K562 (cell line): Measurements from ENCODE around the gene FOXF2. TPM values are rescaled to one million over a fixed set of nuclear protein-coding genes. Genes with fewer than 3 reads are reported as not detected.
A peak's percentile ranks its signal among the peaks of the same experiment; 100 is the strongest.

Source experiments
- C11orf30 ChIP-seq: fragments of 450-650 bp; IDR thresholded peaks from 2 replicates; pipeline ENCODE4 v1.6.1; 2016; ENCODE audit warnings: low read depth, mild to moderate bottlenecking
- CAMTA2 ChIP-seq: fragments of 250-450 bp; sonication (Bioruptor Pico); conservative IDR thresholded peaks from 2 replicates; pipeline ENCODE4 v1.5.1; 2022
- CBX1 ChIP-seq: sonication (generic); IDR thresholded peaks from 2 replicates; pipeline ENCODE4 v1.6.1; 2016; ENCODE audit warnings: antibody characterized with exemption, low read depth, mild to moderate bottlenecking
- CEBPG ChIP-seq, 3 experiments: fragments of 200-800 bp in 1 of 3; sonication (Bioruptor generic) in 1 of 3; sonication (generic) in 1 of 3; formaldehyde crosslinking in 1 of 3; IDR thresholded peaks in 2 of 3; conservative IDR thresholded peaks in 1 of 3; 2 replicates each; pipeline versions ENCODE4 v1.6.1 to v1.8.0; 2016 to 2022; ENCODE audit warnings: missing compliant biosample characterization in 2 of 3, missing genetic modification characterization in 2 of 3, mild to moderate bottlenecking in 1 of 3, missing genetic modification reagents in 1 of 3
- ETS2 ChIP-seq: IDR thresholded peaks from 2 replicates; pipeline ENCODE4 v1.6.1; 2016; ENCODE audit warnings: borderline replicate concordance, missing genetic modification characterization, mild to moderate bottlenecking, moderate library complexity, missing compliant biosample characterization; ENCODE audit not compliant: poor library complexity, severe bottlenecking
- FIP1L1 ChIP-seq: fragments of 200-400 bp; formaldehyde crosslinking; IDR thresholded peaks from 2 replicates; pipeline ENCODE4 v1.6.1; 2018; ENCODE audit warnings: mild to moderate bottlenecking, low read depth, low read length; ENCODE audit not compliant: poor library complexity, severe bottlenecking
- FOXJ2 ChIP-seq: fragments of 200-800 bp; sonication (Bioruptor generic); IDR thresholded peaks from 2 replicates; pipeline ENCODE4 v1.6.1; 2016; ENCODE audit warnings: missing genetic modification characterization, missing compliant biosample characterization
- GTF2A2 ChIP-seq: IDR thresholded peaks from 2 replicates; pipeline ENCODE4 v1.6.1; 2016; ENCODE audit warnings: mild to moderate bottlenecking, missing genetic modification characterization, missing compliant biosample characterization
- GTF2E2 ChIP-seq: fragments of 200-800 bp; sonication (Bioruptor generic); IDR thresholded peaks from 2 replicates; pipeline ENCODE4 v1.6.1; 2016; ENCODE audit warnings: missing genetic modification characterization, missing compliant biosample characterization
- HNRNPH1 ChIP-seq: fragments of 200-400 bp; formaldehyde crosslinking; optimal IDR thresholded peaks from 2 replicates; pipeline ENCODE3; 2017; ENCODE audit warnings: low read depth, mild to moderate bottlenecking, low read length, moderate library complexity
- KDM1A ChIP-seq, 2 experiments: fragments of 450-650 bp; IDR thresholded peaks; 2 replicates each; pipeline ENCODE4 v1.6.1; 2016; ENCODE audit warnings: mild to moderate bottlenecking in 2 of 2
- MXI1 ChIP-seq: IDR thresholded peaks from 2 replicates; pipeline ENCODE4 v1.6.1; 2011; ENCODE audit warnings: low read depth, mild to moderate bottlenecking, improper control_type of control experiment, low read length
- NFXL1 ChIP-seq: fragments of 450-650 bp; formaldehyde crosslinking; IDR thresholded peaks from 2 replicates; pipeline ENCODE4 v1.4.0; 2021; ENCODE audit warnings: mild to moderate bottlenecking
- POLR2A ChIP-seq: fragments of 450-650 bp; conservative IDR thresholded peaks from 2 replicates; pipeline ENCODE4 v1.6.1; 2016
- PYGO2 ChIP-seq: fragments of 450-650 bp; IDR thresholded peaks from 2 replicates; pipeline ENCODE4 v1.6.1; 2016; ENCODE audit warnings: mild to moderate bottlenecking, missing genetic modification characterization, moderate library complexity, missing compliant biosample characterization
- RB1 ChIP-seq: fragments of 450-650 bp; IDR thresholded peaks from 2 replicates; pipeline ENCODE4 v1.6.1; 2017; ENCODE audit warnings: low read depth, mild to moderate bottlenecking
- SFPQ ChIP-seq: fragments of 200-400 bp; formaldehyde crosslinking; IDR thresholded peaks from 2 replicates; pipeline ENCODE4 v1.6.1; 2017; ENCODE audit warnings: mild to moderate bottlenecking, low read depth, low read length, moderate library complexity
- TCFL5 ChIP-seq: fragments of 250-450 bp; sonication (Bioruptor Pico); conservative IDR thresholded peaks from 2 replicates; pipeline ENCODE4 v1.6.1; 2021; ENCODE audit warnings: mild to moderate bottlenecking, moderate library complexity, matching md5 sums
- ZBTB43 ChIP-seq: sonication (generic); formaldehyde crosslinking; IDR thresholded peaks from 2 replicates; pipeline ENCODE4 v1.8.0; 2023; ENCODE audit warnings: mild to moderate bottlenecking, missing genetic modification reagents
- ZNF224 ChIP-seq: sonication (generic); formaldehyde crosslinking; IDR thresholded peaks from 2 replicates; pipeline ENCODE4 v1.8.0; 2022; ENCODE audit warnings: mild to moderate bottlenecking, missing genetic modification reagents
- ZNF436 ChIP-seq: fragments of 250-450, 450-650 bp; sonication (Bioruptor Pico); formaldehyde crosslinking; IDR thresholded peaks from 2 replicates; pipeline ENCODE4 v1.7.0; 2020; ENCODE audit warnings: mild to moderate bottlenecking
- ZNF655 ChIP-seq: fragments of 250-450 bp; sonication (Bioruptor Pico); IDR thresholded peaks from 2 replicates; pipeline ENCODE4 v1.5.0; 2021
- polyA plus RNA-seq, 8 experiments: library from polyadenylated mRNA; depleted of rRNA in 4 of 8; stranded (reverse) in 5 of 8; unstranded in 3 of 8; fragments of >200 nt; fragmentation: Nextera tagmentation in 2 of 8; fragmentation: Illumina TruSeq in 1 of 8; extraction: Ambion mirVana in 2 of 8; extraction: Trizol in 1 of 8; gene quantifications; 2 replicates each; pipeline versions ENCODE4 v1.2.1 to v1.2.3, GENCODE V29; 2011 to 2014; ENCODE audit warnings: inconsistent platforms in 1 of 8, missing spikeins in 1 of 8
- total RNA-seq, 7 experiments: library from RNA; depleted of rRNA in 6 of 7; stranded (reverse); fragments of >200 nt in 6 of 7; fragmentation: Illumina TruSeq in 2 of 7; extraction: Trizol in 2 of 7; gene quantifications; 2 replicates each; pipeline versions ENCODE4 v1.2.1 to v1.2.3, GENCODE V29; 2011 to 2021; ENCODE audit warnings: low replicate concordance in 1 of 7
- TF ChIP-seq, protein P1 (sequence below): fragments of 450-650 bp; formaldehyde crosslinking; IDR thresholded peaks from 2 replicates; pipeline ENCODE4 v1.4.0; 2020; ENCODE audit warnings: mild to moderate bottlenecking, moderate library complexity

The FOXF2 gene
- total and polyA plus RNA-seq, 9 of the 15 experiments (the other 6 are each of a cell fraction or from before 2014, with no cell fraction given), result not detected

DNA sequence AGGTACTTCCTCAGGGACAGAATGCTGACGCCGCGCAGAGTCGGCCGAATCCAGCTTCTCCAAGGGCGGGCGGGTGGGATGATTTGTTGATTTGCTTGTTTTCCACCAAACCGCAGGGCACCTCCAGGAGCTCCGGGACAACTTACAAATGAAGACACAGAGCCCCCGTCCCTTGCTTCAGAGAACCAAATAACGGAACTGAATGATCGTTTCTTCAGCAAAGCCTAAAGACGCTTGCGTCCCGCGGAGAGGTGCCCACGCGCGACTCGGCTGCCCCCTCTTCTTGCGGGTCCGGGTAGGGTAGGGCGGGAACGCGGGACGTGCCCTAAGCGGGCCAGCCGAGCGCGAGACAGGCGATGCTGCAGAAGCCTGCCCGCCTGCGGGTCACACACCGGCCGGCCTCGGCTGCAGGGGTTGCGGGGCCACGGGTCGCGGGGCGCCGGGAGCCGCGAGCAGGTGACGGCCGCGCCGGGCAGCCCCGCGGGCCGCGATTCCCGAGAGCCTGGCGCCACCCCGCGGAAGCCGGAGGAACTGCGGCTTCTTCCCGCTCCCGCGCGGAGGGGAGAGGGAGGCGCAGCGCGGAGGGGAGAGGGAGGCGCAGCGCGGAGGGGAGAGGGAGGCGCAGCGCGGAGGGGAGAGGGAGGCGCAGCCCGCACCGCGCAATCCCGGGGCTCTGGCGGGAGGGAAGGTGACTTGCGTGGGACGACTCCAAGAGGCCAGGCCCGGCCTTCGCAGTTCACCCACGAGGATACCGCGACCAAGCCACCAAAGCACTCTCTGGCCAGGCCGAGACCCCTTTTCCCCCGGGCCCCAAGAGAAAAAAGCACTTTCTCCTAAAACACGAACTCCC lies 7.7 kb upstream of the FOXF2 start (continued):
- TF ChIP-seq POLR2A, result no peak
- TF ChIP-seq GTF2A2, result no peak
- no peak for TF ChIP-seq NFXL1 (CRISPR knock-in tag)
- TF ChIP-seq ZNF655 (CRISPR knock-in tag), result no peak
- TF ChIP-seq ZNF436 (CRISPR knock-in tag), result no peak
- TF ChIP-seq HNRNPH1, result no peak
- TF ChIP-seq ETS2, result no peak
- TF ChIP-seq SFPQ, result no peak
- TF ChIP-seq PYGO2 (tag), result no peak
- TF ChIP-seq TCFL5, result no peak
- TF ChIP-seq ZNF224 (CRISPR knock-in tag), result no peak
- TF ChIP-seq GTF2E2, result no peak
- no peak for TF ChIP-seq CEBPG (CRISPR knock-in tag; IDR thresholded peaks at IDR 0.05)
- no peak for TF ChIP-seq CEBPG (tag; conservative IDR thresholded peaks at IDR 0.05 in 1 of 2, IDR thresholded peaks at IDR 0.05 in 1 of 2)
- TF ChIP-seq MXI1, result no peak
- peak; percentile 89 for TF ChIP-seq RB1
- TF ChIP-seq, protein P1, sequence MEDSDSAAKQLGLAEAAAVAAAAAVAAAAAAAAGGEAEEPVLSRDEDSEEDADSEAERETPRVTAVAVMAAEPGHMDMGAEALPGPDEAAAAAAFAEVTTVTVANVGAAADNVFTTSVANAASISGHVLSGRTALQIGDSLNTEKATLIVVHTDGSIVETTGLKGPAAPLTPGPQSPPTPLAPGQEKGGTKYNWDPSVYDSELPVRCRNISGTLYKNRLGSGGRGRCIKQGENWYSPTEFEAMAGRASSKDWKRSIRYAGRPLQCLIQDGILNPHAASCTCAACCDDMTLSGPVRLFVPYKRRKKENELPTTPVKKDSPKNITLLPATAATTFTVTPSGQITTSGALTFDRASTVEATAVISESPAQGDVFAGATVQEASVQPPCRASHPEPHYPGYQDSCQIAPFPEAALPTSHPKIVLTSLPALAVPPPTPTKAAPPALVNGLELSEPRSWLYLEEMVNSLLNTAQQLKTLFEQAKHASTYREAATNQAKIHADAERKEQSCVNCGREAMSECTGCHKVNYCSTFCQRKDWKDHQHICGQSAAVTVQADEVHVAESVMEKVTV (CRISPR knock-in tag), result no peak
- no peak for TF ChIP-seq CAMTA2 (CRISPR knock-in tag)
- TF ChIP-seq ZBTB43 (CRISPR knock-in tag), result no peak
- no peak for TF ChIP-seq FOXJ2 (tag)
- TF ChIP-seq C11orf30, result no peak
- no peak for TF ChIP-seq KDM1A (IDR thresholded peaks at IDR 0.05)
- TF ChIP-seq FIP1L1, result no peak
- TF ChIP-seq CBX1, result no peak
